ENCODE data around the gene QARS1.
A peak's percentile ranks its signal among the peaks of the same experiment; 100 is the strongest.

The QARS1 gene

GRCh38 chr3:49120438-49121131, 16.0 kb upstream of the QARS1 start, which contains the start of gene USP19:
USP19 (minus strand) TSS chr3:49120823; CDS start chr3:49119145, 1,678 bp downstream.
- peak; percentile 97 for DNase-seq (ENCODE audit: low spot score)

- no peak for DNase-seq (ENCODE audit: low spot score)
Measured at GRCh38 chr3:49120096-49120437, 15.5 kb upstream of the QARS1 start.

GRCh38 chr3:49119439-49119838, 14.9 kb upstream of the QARS1 start:
- DNase-seq (ENCODE audit: low spot score), result no peak

GRCh38 chr3:49119036-49119435, 14.5 kb upstream of the QARS1 start:
- DNase-seq (ENCODE audit: low spot score), result no peak

DNA sequence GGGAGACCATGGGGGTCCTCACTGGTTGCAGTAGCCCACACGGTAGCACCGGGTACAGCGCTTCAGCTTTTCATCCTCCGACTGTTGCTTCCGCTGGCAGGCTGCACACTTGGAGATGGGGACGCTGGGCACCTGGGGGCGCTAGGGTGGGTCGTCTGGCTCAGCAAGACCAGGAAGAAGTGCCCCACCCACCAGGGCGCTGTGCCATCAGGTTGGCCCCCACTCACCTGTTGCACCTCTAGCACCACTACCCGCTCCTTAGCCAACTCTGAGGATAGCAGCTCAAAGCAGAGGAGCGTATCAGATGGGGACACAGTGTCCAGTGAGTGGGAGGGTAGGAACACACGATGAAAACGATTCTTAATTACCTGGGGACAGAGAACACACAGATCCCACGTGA, 7.7 kb upstream of the QARS1 start:
- no peak for DNase-seq (ENCODE audit: low spot score)

DNA sequence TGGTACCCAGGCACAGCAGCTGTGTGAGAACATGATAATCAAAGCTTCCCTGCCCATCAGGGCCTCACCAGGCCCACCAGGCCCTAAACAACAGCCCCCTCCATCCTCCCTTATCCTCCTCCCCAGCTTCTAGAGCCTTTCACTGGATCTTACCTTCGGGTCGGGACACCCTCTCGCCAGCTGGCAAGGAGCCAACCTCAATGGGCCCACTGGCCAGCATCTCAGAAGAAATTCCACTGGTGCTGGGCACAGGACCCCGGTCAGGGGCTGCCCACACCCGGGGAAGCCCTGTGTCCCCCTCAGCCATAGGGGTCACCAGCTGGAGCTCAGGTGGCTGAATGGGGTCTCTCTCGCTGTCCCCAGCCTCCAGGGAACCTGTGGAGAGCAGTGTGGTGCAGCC, 6.8 kb upstream of the QARS1 start:
- DNase-seq (ENCODE audit: low spot score), result no peak

DNA sequence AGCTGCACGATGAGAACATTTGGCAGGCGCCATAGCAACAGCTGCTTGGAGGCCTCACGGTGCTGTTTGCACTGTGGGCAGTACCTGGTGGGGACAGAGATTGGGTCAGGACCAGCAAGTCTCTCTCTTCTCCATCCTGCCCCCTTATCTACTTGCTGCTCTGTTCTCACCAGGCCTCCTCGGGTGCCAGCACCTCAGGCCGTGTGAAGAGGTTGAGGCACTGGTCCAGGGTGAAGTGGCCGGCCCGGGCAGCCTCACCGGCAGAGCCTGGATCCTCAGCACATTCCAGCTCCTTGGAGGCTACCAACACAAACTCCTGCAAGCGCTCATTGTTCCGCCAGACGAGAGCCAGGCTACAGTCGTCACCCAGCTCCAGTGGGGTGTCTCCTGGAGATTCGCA, 6.2 kb upstream of the QARS1 start:
- no peak for DNase-seq (ENCODE audit: low spot score)

DNA sequence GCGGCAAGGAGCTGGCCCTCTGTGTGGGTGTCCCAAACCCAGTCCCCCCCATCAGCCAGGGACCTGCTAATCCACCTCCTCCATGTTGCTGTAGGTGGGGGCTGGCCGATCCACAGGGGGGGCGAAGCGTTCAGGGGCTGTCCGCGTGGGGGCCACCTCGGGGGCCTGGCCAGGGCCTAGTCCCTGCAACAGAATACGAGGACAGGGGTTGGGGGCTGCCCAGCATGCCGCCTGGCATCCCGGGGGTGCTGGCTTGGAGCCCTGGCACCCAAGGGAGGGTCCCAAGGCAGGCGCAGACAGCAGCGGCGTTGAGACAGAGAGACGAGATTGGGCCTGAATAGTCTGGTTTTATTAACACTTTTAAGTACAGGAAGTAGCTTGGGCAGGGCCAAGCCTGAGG, 3.8 kb upstream of the QARS1 start:
- DNase-seq (ENCODE audit: low spot score), result no peak

GRCh38 chr3:49104052-49104426, 518 bp downstream of the QARS1 start:
- DNase-seq (ENCODE audit: low spot score), result no peak

GRCh38 chr3:49100046-49100615, 4.4 kb downstream of the QARS1 start:
- no peak for DNase-seq (ENCODE audit: low spot score)

GRCh38 chr3:49098910-49099630, 5.5 kb downstream of the QARS1 start:
- DNase-seq (ENCODE audit: low spot score), result no peak

GRCh38 chr3:49098429-49098828, 6.1 kb downstream of the QARS1 start:
- DNase-seq (ENCODE audit: low spot score), result no peak

GRCh38 chr3:49093853-49094767, 10.4 kb downstream of the QARS1 start, which contains the start of gene QRICH1:
QRICH1 (minus strand) TSS chr3:49094071; CDS start chr3:49077017, 17,054 bp downstream.
- peak; percentile 97 for DNase-seq (ENCODE audit: low spot score)

- peak; percentile 78 for DNase-seq (ENCODE audit: low spot score)
Measured at GRCh38 chr3:49092938-49093852, 11.4 kb downstream of the QARS1 start.

- no peak for DNase-seq (ENCODE audit: low spot score)
Measured at GRCh38 chr3:49081429-49081828, 23.1 kb downstream of the QARS1 start.

DNA sequence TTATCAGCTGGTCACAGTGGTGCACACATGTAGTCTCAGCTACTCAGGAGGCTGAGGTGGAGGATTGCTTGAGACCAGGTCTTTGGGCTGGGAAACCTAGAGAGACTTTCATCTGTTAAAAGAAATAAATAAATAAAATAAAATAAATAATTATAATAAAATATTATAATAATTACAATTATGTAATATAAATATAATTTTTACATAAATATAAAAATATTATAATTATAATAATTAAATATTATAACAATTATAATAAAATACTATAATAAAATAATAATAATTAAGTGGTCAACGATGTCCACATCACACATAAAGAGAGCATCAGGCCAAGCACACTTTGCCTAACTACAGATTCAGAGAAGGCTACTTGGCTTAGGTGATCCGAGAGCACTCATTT, 25.3 kb downstream of the QARS1 start:
- DNase-seq (ENCODE audit: low spot score), result no peak

DNA sequence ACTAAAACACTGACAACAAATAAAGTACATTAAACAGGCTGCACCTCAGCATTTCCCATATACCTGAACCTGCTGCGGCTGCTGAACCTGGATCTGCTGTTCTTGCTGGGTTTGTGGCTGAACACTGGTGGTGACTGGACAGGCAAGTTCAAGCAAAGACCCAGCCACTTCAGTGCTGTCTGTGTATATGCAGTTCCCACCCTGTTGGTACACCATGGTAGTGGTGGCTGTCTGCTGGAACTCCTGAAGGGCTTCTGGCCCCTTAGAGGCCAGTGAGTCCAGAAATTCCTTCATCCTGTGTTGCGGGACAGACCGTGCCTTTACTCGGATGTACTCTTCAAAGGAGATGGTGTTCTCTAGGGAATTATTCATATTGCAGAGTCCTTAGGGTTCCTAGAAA, 27.9 kb downstream of the QARS1 start:
- DNase-seq (ENCODE audit: low spot score), result no peak

DNA sequence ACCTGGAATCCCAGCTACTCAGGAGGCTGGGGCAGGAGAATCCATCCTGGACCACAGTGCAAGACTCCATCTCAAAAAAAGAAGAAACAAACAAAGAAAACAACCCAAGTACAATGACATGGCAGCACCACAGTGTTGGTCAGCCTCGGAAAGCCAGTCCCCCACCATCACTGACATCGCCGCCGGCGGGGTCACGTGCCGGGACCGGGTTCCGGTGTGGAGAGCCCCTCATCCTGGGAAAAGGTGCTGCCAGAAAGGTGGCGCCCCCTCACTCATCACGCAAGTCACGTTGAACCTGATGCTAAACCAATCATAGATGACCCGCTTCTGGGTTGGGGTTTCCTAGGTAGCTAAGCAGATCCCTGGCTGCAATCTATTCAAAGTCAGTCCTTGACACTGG, 28.4 kb downstream of the QARS1 start:
- DNase-seq (ENCODE audit: low spot score), result no peak

GRCh38 chr3:49058011-49058410, 46.5 kb downstream of the QARS1 start:
- no peak for DNase-seq (ENCODE audit: low spot score)

DNA sequence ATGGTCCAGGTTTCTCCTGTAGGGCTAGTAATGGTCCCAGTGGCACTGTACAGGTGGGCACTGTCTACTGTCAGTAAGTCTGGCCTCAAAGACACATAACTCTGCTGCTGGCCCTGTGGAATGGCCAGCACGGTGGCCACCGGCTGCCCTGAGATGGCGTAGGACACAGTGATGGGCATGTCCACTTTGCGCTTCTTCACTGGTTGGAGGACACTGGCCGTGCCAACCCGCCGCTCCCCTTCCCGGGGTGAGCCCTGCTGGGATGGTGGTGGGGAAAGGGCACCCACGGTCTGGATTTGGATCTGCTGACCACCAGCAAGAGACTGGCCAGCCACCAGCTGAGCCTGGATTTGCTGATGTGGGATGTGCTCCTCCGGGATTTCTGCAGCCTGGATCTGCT, 47.3 kb downstream of the QARS1 start:
- DNase-seq (ENCODE audit: low spot score), result no peak

GRCh38 chr3:49054344-49054862, 50.2 kb downstream of the QARS1 start:
- DNase-seq (ENCODE audit: low spot score), result no peak
